Measurements from ENCODE around the gene SMIM14. TPM values are rescaled to one million over a fixed set of nuclear protein-coding genes. Genes with fewer than 3 reads are reported as not detected.
"Not testable (repeated sequence)": the region's sequence is repeated elsewhere in the genome, so short reads cannot be mapped to it uniquely, and the experiment has no call there.

SMIM14 gene
- total RNA-seq, 1 experiment from 2014 or later, result 26.5 TPM

DNA sequence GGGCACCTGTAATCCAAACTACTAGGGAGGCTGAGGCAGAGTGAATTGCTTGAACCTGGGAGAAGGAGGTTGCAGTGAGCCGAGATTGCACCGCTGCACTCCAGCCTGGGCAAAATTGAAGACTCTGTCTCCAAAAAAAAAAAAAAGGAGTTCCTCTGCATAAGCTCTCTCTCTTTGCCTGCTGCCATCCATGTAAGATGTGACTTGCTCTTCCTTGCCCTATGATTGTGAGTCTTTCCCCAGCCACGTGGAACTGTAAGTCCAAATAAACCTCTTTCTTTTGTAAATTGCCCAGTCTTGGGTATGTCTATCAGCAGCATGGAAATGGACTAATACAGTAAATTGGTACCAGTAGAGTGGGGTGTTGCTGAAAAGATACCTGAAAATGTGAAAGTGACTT lies 106.4 kb downstream of the SMIM14 start:
- not testable (repeated sequence) for DNase-seq (ENCODE audit: low spot score)

DNA sequence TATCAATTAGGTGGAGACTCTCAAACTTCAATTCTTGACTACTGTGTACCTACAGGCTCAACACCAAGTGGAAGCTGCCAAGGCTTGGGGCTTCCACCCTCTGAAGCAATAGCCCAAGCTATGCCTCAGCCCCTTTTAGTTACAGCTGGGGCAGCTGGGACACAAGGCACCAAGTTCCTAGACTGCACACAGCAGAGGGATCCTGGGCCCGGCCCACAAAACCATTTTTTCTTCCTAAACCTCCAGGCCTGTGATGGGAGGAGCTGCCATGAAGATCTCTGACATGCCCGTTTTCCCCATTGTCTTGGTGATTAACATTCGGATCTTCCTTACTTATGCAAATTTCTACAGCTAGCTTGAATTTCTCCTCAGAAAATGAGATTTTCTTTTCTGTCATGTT lies 108.0 kb downstream of the SMIM14 start:
- no peak for DNase-seq (ENCODE audit: low spot score)

DNA sequence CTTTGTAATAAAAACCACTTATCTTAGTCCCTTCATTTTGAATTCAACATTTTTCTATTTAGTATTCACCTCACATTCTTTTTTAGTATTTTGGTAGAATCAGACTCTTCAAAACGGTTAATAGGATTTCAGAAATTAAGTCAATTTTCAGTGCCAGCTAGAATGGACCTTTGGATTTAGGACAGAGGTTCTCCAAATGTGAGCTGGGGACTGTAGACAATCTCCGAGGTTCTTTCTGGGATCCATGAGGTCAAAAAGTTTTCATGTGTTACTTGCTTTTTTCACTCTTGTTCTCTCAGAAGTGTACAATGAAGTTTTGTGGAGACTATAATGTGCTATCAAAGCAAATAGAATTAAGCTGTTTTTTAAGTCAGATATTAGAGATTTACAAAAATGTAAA lies 109.1 kb downstream of the SMIM14 start:
- no peak for DNase-seq (ENCODE audit: low spot score)

DNA sequence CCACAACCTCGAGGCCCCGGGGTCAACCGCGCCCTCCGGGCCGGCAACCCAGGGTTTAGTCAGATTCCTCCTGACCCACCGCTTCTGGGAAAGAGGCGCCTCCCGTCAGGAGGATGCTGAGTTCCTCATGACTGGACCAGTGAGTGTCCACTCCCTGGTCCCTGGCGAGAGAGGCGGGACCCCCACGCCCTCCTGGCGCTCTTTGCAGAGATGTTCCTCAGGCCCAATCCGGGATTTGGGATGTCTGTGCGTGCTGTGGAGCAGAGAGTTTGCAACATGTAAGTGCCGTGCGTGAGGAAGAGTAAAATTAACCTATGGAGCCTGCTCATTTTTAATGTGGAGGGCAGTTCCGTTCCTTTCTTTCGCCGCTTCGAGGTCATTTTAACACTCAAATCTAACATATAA lies 110.6 kb downstream of the SMIM14 start:
- no peak for DNase-seq (ENCODE audit: low spot score)

DNA sequence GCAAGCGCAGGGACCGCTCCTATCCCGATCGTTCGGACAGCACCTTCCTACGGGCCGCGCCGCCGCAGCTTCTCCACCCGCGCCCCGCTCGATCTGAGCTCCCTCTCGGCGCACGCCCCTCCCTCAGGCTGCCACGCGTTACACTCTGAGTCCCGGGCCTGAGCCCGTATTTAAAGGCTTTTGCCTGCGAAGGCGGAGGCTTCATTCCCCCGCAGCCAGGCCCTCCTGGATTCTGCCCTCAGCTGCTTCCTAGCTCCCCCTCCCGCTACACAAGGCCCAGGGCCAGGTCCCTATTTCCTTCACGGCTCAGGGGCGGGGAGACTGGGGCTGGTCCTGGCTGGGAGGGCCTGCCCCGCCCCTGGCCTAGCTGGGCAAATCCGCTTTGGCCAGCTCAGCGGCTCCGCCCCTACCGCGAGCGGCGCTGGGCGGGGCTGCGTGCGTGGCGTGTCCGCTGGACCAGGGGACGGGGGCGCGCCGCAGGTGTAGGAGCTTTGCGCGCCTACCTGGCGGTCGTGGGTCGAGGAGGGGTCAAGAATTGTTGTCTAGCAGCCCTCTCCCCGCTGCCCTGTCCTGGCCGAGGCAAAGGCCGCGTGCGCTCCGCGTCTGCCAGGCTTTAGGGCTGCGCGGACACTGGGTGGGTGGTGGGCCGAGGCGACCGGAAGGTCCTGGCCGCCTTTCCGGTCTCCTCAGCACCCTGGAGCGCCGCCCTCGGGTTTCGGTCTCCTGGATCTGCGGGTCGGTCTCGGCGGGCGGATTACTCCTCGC lies 111.2 kb downstream of the SMIM14 start, which contains the start of gene UGDH:
TSS of gene UGDH (minus strand) at position 144 of the 765 bp plus-strand sequence. CDS start 5,927 bp downstream, outside the sequence.
- DNase-seq (ENCODE audit: low spot score), result peak; percentile 90

DNA sequence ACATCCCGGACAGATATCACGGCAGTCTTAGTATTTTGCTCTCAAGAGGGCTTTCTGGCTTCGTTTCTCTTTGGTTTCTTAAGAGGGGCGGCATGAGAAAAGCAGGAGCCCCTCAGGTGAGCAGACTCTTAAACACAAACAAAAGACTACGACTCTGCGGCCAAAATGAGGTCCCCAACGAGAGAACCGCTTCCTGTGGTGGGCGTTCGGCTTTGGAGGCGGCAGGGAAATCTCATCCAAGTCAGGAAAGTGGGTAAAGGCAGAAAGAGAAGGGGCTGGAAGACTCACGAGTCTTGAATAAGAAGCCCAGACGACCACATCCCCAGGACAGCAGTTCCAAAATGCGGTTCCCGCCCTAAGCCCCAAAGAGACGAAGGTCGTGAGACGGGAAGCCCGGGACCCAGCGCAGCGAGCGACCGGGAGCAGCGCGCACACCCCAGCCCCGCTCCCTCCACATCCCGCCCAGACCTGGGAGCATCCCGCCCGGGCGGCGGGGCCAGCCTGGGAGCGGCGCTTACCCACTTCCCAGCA lies 111.8 kb downstream of the SMIM14 start:
- DNase-seq (ENCODE audit: low spot score), result peak; percentile 26

DNA sequence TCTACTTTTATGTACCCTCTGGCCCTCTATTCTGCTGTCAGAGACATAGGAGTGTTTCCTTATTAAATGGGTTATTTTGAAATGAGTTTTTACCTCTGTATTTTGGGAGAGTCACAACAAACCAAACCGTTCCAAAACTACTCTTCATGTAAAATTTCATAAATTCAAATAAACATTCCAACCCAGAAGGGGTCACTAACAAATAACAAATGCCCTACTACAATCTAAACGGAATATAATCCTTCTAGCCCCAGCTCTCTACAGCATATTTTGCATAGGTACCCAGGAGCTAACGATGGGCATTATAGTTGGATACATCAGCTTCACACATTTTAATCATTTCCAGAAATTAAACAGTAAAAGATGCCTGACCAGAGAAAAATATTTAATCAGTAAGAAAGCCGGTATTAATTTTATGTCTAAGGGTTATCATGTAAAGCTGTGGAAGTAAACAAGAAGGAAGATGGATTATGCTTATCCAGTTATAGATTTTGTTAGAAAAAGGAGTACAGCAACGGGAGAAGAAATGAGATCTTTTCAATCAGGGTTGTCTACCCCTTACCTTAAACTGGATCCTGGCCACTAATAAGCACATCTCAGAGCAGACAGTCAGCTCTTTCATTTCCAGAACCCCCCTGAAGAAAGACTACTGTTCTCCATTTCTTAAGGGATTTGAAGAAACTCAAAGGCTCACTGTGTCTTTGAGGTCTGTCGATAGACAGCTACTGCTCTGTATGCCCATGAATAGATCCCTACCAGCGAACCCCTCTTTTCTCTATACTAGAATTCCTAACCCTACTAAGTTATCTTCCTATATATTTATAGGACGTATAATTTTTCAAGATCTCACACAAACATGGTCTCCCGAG lies 112.6 kb downstream of the SMIM14 start:
- peak; percentile 9 for DNase-seq (ENCODE audit: low spot score)

DNA sequence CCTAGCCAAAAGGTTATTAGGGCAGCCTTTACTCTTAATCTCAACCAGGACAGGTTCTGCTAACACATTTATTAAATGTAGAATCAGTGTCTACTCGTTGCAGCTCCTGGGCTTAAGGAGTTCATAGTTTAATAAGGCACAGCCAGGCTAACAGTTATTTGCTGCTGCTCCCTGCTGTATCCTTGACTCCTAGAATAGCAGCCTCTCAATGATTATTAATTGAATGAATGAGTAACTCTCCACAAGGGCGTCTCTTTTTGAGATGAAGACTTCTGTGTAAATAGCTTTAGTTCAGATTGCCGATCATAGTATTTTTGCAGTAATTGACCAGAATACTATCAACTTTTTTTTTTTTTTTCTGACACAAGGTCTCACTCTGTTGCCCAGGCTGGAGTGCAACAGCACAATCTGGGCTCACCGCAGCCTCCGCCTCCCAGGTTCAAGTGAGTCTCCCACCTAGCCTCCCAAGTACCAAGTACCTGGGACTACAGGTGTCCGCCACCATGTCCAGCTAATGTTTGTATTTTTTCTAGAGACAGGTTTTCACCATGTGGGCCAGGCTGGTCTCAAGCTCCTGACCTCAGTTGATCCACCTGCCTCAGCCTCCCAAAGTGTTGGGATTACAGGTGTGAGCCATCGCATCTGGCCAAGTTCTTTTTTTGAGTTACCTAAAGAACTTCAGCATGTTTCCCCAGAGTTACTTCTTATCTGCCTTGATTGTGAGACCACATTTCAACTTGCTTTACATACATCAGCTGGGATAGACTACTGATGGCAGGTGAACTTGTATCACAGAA lies 114.3 kb downstream of the SMIM14 start:
- no peak for DNase-seq (ENCODE audit: low spot score)

DNA sequence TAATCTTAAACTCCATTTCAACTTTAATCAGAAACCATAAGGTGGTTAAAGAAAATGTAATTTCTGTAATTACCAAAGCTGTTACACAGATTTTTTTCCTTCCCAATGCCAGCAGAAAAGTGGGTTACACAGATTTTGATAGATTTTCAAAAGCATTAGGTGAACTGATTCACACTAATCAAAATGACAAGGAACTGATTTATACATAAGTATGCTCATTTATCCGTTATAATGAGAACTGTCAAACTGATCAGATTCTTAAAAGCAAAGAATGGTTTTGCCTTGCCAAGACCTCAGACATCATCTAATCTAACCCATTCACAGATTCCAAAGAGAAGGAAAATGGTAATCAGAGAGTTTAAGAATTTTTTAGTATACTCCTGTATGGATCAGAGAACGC lies 116.6 kb downstream of the SMIM14 start:
- DNase-seq (ENCODE audit: low spot score), result no peak

DNA sequence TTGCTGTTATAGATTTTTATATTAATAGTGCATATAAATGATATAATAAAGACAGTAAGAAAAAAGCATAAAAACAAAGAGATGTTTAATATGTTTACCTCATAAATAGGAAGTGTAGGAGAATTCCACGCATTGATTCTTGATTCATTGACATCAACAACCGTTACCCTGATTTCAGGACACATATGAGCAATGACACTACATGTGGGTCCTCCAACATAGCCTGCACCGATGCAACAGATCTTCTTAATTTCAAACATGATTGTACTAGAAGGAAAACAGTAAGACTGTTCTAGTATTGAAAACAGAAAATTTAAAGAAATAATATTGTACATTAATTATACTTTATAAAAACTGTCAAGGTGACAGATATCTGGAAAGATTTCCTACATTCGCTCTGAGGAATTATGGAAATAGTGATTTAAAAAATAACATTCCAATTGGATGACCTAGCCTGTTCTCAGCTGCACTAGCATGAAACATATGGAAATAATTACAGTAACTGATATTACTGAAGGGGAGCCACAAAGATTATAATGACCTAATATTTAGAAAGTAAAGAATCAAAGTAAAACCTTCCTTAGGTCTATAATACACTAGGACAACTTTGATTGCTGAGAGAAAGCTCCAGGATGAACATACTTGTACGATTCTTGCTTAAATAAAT lies 117.3 kb downstream of the SMIM14 start:
- DNase-seq (ENCODE audit: low spot score), result no peak

DNA sequence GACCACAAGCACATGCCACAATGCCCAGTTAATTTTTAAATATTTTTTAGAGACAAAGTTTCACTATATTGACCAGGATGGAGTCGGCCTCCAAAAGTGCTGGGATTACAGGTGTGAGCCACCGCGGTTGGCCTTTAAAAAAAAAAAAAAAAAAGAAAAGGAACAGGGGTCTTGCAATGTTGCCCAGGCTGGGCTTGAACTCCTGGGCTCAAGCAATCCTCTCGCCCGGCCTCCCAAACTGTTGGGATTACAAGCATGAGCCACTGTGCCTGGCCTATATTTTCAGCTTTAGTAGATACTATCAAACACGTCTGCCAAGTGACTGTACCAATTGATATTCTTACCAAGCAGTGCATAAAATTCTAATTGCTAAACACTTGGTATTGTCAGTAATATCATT lies 120.2 kb downstream of the SMIM14 start:
- DNase-seq (ENCODE audit: low spot score), result no peak

DNA sequence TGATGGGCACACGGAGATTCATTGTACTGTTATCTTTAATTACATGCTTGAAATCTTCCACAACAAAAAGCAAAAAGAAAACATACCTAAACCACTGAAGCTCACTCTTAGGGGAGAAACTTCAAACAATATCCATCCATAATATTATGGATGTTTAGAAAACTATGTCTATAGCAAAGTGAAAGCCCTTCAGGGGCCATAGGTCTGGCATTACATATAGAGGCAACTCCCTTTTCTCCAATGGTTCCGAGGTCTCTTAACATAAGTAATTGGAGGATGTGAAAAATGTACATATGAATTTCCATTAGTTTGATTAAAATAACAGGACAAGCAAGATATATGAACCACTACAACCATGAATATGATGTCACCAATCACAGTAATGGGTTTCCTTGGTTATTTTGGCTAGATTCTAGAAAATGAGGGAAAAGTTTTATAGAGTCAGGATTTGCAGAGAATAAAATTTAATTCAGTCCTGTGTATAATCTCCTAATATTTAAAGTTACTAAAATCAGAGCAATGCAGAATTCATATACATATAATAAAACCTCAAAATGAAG lies 122.2 kb downstream of the SMIM14 start:
- DNase-seq (ENCODE audit: low spot score), result no peak

DNA sequence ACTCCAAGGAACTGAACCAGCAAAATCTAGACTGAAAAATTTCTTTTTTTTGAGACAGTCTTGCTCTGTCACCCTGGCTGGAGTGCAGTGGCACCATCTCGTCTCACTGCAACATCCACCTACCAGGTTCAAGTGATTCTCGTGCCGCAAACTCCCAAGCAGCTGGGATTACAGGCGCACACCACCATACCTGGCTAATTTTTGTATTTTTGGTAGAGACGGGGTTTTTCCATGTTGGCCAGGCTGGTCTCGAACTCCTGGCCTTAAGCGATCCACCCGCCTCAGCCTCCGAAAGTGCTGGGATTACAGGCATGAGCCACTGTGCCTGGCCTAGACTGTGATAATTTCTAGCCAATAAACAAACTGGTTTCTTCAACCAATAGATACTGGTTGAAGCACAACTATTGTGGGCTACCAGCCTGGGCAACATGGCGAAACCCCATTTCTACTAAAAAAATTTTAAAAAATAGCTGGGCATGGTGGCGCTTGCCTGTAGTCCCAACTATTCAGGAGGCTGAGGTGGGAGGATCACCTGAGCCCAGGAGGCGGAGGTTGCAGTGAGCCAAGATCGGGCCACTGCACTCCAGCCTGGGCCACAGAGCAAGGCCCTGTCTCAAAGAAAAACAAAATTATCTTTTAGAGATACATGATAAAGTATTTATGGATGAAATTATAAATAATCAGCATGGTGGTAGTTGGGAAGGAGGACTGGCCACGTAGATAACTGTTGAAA lies 122.8 kb downstream of the SMIM14 start:
- DNase-seq (ENCODE audit: low spot score), result not testable (repeated sequence)

DNA sequence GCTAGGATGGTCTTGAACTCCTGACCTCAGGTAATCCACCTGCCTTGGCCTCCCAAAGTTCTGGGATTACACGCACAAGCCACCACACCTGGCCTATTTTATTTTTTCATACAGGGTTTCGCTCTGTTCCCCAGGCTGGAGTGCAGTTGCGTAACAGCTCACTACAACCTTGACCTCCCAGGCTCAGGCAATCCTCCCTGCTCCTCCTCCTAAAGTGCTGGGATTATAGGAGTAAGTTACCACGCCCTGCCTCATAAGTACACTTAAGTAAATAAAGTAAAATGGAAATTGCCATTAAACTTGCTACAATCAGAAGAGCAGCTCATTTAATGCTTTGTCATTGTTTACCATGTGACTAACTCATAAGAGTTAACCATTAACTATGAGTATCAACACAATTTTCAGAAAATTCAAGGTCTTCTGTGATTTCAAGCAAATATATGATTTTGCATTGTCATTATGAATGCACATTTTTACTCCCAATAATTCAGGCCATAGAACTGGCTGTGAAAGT lies 123.7 kb downstream of the SMIM14 start:
- peak; percentile 37 for DNase-seq (ENCODE audit: low spot score)

DNA sequence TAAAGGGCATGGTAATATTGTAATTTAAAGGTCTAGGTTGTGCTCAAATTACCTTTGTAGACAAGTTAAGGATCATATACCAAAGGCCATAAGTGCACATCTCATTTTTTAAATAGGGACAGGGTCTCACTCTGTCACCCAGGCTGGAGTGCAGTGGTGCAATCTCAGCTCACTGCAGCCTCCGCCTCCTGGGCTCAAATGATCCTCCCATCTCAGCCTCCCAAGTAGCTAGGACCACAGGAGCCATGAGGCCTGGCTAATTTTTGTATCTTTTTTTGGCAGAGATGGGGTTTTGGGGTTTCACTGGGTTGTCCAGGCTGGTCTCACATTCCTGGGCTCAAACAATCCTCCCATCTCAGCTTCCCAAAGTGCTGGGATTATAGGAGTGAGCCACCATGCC lies 124.4 kb downstream of the SMIM14 start:
- DNase-seq (ENCODE audit: low spot score), result not testable (repeated sequence)

DNA sequence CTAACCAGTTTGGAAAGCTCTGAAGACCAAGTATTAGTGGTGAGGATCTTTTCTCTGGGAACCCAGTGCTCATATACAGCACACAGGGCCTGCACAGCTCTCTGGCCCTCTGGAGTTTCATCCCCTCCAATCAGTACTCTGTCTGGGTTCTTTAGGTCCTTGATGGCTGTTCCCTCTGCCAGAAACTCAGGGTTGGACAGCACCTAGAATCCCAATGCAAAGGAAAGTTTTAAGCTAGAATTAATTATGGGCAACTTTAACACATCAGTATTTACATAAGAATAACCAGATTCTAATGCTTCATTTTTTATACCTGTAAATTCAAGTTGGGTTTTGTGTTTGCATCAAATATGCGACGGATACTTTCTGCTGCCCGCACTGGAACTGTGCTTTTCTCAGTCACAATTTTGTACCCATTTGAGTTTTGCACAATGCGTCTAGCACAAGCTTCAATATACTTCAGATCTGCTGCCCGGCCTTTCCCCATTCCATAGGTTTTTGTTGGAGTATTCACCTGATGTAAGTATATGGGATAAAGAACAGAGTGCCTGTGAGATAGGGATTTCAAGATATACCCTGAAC lies 128.2 kb downstream of the SMIM14 start:
- no peak for DNase-seq (ENCODE audit: low spot score)

DNA sequence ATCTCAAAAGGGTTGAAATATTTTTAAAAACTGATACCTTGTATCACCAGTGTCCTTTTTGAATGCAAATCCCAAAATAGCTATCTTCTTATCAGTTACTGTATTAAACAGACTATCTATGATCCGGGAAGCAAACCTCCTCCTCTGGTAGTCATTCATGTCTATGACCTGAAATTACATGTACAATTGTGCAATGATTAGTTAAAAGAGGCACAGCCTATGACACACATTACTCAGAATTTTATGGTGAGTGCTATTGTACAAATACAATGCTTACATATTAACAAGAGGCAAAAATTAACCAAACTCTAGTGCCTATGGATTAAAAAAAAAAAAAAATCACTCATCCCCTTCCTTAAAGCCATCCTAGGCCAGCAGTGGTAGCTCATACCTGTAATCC lies 133.1 kb downstream of the SMIM14 start:
- no peak for DNase-seq (ENCODE audit: low spot score)

DNA sequence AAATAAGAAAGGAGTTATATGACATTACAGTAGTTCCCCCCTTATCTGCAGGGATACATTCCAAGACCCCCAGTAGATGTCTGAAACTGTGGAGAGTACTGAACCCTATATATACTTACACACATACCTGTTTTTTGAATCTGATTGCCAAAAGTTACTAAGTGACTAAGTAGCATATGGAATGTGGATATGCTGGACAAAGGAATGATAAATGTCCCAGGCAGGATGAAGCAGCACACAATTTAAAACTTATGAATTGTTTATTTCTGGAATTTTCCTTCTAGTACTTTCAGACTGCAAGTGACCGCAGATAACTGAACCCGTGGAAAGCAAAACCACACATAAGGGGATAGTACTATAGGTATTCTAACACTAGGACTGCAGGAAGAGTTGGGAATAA lies 134.1 kb downstream of the SMIM14 start:
- no peak for DNase-seq (ENCODE audit: low spot score)

DNA sequence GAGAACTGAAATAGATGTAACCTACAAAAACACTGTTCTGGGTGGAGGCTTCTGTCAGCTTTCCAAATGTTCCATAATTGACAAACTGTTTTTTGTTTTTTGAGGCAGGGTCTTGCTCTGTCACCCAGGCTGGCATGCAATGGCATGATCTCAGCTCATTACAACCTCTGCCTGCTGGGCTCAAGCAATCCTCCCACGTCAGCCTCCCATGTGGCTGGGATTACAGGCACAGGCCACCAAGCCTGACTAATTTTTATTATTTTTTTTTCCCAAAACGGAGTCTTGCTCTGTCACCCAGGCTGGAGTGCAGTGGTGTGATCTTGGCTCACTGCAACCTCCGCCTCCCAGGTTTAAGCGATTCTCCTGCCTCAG lies 136.0 kb downstream of the SMIM14 start:
- DNase-seq (ENCODE audit: low spot score), result not testable (repeated sequence)
